K562 (cell line): Measurements from ENCODE around the gene B2M. TPM values are rescaled to one million over a fixed set of nuclear protein-coding genes. Genes with fewer than 3 reads are reported as not detected.

Experiments used
- BRD9 ChIP-seq: fragments of 450-650 bp; IDR thresholded peaks from 2 replicates; pipeline ENCODE4 v1.6.1; 2018; ENCODE audit warnings: low read depth; ENCODE audit not compliant: partially characterized antibody
- FOXP1 ChIP-seq: sonication (generic); formaldehyde crosslinking; IDR thresholded peaks from 2 replicates; pipeline ENCODE4 v1.8.0; 2022; ENCODE audit warnings: mild to moderate bottlenecking, missing genetic modification reagents
- HMGXB4 ChIP-seq: sonication (generic); formaldehyde crosslinking; IDR thresholded peaks from 2 replicates; pipeline ENCODE4 v1.8.1; 2023; ENCODE audit warnings: mild to moderate bottlenecking, missing genetic modification reagents
- NKRF ChIP-seq: fragments of 450-650 bp; IDR thresholded peaks from 2 replicates; pipeline ENCODE4 v1.6.1; 2016; ENCODE audit warnings: borderline replicate concordance
- POLR2G ChIP-seq: fragments of 200-400 bp; formaldehyde crosslinking; IDR thresholded peaks from 2 replicates; pipeline ENCODE4 v1.6.1; 2017; ENCODE audit warnings: low read depth, mild to moderate bottlenecking, antibody characterized with exemption, low read length, moderate library complexity
- PREB ChIP-seq: sonication (generic); formaldehyde crosslinking; IDR thresholded peaks from 2 replicates; pipeline ENCODE4 v1.8.1; 2023; ENCODE audit warnings: mild to moderate bottlenecking, missing genetic modification reagents
- RBM22 ChIP-seq: fragments of 200-400 bp; formaldehyde crosslinking; IDR thresholded peaks from 2 replicates; pipeline ENCODE4 v1.6.1; 2018; ENCODE audit warnings: low read length, low read depth; ENCODE audit not compliant: poor library complexity, severe bottlenecking
- SIN3A ChIP-seq, 2 experiments: fragments of 150-350 bp in 1 of 2; IDR thresholded peaks; 2 replicates each; pipeline ENCODE4 v1.6.1; 2011 to 2016; ENCODE audit warnings: borderline replicate concordance in 2 of 2, low read depth in 2 of 2, low read length in 2 of 2, mild to moderate bottlenecking in 2 of 2, moderate library complexity in 2 of 2; ENCODE audit not compliant: control insufficient read depth in 1 of 2
- SREBF2 ChIP-seq: sonication (generic); formaldehyde crosslinking; IDR thresholded peaks from 2 replicates; pipeline ENCODE4 v1.4.0; 2020; ENCODE audit warnings: mild to moderate bottlenecking, missing genetic modification reagents
- ZFX ChIP-seq: sonication (generic); formaldehyde crosslinking; IDR thresholded peaks from 2 replicates; pipeline ENCODE4 v1.8.0; 2022; ENCODE audit warnings: mild to moderate bottlenecking, missing genetic modification reagents, moderate library complexity
- polyA plus RNA-seq, 8 experiments: library from polyadenylated mRNA; depleted of rRNA in 4 of 8; stranded (reverse) in 5 of 8; unstranded in 3 of 8; fragments of >200 nt; fragmentation: Nextera tagmentation in 2 of 8; fragmentation: Illumina TruSeq in 1 of 8; extraction: Ambion mirVana in 2 of 8; extraction: Trizol in 1 of 8; gene quantifications; 2 replicates each; pipeline versions ENCODE4 v1.2.1 to v1.2.3, GENCODE V29; 2011 to 2014; ENCODE audit warnings: inconsistent platforms in 1 of 8, missing spikeins in 1 of 8
- total RNA-seq, 7 experiments: library from RNA; depleted of rRNA in 6 of 7; stranded (reverse); fragments of >200 nt in 6 of 7; fragmentation: Illumina TruSeq in 2 of 7; extraction: Trizol in 2 of 7; gene quantifications; 2 replicates each; pipeline versions ENCODE4 v1.2.1 to v1.2.3, GENCODE V29; 2011 to 2021; ENCODE audit warnings: low replicate concordance in 1 of 7
- TF ChIP-seq, protein P1 (sequence below): fragments of 200-800 bp; sonication (Bioruptor generic); IDR thresholded peaks from 2 replicates; pipeline ENCODE4 v1.6.1; 2016; ENCODE audit warnings: missing genetic modification characterization, missing compliant biosample characterization
- TF ChIP-seq, protein P2 (sequence below): sonication (generic); formaldehyde crosslinking; IDR thresholded peaks from 2 replicates; pipeline ENCODE4 v1.8.0; 2022; ENCODE audit warnings: mild to moderate bottlenecking, missing genetic modification reagents
- TF ChIP-seq, protein P3 (sequence below): sonication (generic); formaldehyde crosslinking; IDR thresholded peaks from 2 replicates; pipeline ENCODE4 v1.8.1; 2023; ENCODE audit warnings: mild to moderate bottlenecking, missing genetic modification reagents, moderate library complexity

B2M gene
- total and polyA plus RNA-seq, 9 of the 15 experiments (the other 6 are each of a cell fraction or from before 2014, with no cell fraction given): 460 to 3,138 (median 1,032) TPM

- TF ChIP-seq ZFX: peak; percentile 63
- TF ChIP-seq, protein P1, sequence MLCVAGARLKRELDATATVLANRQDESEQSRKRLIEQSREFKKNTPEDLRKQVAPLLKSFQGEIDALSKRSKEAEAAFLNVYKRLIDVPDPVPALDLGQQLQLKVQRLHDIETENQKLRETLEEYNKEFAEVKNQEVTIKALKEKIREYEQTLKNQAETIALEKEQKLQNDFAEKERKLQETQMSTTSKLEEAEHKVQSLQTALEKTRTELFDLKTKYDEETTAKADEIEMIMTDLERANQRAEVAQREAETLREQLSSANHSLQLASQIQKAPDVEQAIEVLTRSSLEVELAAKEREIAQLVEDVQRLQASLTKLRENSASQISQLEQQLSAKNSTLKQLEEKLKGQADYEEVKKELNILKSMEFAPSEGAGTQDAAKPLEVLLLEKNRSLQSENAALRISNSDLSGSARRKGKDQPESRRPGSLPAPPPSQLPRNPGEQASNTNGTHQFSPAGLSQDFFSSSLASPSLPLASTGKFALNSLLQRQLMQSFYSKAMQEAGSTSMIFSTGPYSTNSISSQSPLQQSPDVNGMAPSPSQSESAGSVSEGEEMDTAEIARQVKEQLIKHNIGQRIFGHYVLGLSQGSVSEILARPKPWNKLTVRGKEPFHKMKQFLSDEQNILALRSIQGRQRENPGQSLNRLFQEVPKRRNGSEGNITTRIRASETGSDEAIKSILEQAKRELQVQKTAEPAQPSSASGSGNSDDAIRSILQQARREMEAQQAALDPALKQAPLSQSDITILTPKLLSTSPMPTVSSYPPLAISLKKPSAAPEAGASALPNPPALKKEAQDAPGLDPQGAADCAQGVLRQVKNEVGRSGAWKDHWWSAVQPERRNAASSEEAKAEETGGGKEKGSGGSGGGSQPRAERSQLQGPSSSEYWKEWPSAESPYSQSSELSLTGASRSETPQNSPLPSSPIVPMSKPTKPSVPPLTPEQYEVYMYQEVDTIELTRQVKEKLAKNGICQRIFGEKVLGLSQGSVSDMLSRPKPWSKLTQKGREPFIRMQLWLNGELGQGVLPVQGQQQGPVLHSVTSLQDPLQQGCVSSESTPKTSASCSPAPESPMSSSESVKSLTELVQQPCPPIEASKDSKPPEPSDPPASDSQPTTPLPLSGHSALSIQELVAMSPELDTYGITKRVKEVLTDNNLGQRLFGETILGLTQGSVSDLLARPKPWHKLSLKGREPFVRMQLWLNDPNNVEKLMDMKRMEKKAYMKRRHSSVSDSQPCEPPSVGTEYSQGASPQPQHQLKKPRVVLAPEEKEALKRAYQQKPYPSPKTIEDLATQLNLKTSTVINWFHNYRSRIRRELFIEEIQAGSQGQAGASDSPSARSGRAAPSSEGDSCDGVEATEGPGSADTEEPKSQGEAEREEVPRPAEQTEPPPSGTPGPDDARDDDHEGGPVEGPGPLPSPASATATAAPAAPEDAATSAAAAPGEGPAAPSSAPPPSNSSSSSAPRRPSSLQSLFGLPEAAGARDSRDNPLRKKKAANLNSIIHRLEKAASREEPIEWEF (CRISPR knock-in tag): no peak
- no peak for TF ChIP-seq SREBF2
- TF ChIP-seq HMGXB4 (CRISPR knock-in tag): peak; percentile 79
- peak; percentile 91 for TF ChIP-seq RBM22
- 0 out of 4 replicates have a peak, but pooled peaks of 1 of the 2 experiments have one; percentile 59 for TF ChIP-seq SIN3A (IDR thresholded peaks at IDR 0.05; ENCODE audit: borderline replicate concordance in 2 of 2, control insufficient read depth in 1 of 2, low read depth in 2 of 2, low read length in 2 of 2)
- peak; percentile 14; the same call in 1 of the 2 replicates for TF ChIP-seq PREB
- TF ChIP-seq, protein P2, sequence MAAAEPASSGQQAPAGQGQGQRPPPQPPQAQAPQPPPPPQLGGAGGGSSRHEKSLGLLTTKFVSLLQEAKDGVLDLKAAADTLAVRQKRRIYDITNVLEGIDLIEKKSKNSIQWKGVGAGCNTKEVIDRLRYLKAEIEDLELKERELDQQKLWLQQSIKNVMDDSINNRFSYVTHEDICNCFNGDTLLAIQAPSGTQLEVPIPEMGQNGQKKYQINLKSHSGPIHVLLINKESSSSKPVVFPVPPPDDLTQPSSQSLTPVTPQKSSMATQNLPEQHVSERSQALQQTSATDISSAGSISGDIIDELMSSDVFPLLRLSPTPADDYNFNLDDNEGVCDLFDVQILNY (CRISPR knock-in tag): 0 out of 2 replicates have a peak, but pooled peaks have one; percentile 18
- TF ChIP-seq FOXP1: no peak; the same call in 1 of the 2 replicates
- TF ChIP-seq POLR2G: peak; percentile 93
- TF ChIP-seq BRD9: peak; percentile 47
- TF ChIP-seq, protein P3, sequence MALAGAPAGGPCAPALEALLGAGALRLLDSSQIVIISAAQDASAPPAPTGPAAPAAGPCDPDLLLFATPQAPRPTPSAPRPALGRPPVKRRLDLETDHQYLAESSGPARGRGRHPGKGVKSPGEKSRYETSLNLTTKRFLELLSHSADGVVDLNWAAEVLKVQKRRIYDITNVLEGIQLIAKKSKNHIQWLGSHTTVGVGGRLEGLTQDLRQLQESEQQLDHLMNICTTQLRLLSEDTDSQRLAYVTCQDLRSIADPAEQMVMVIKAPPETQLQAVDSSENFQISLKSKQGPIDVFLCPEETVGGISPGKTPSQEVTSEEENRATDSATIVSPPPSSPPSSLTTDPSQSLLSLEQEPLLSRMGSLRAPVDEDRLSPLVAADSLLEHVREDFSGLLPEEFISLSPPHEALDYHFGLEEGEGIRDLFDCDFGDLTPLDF: no peak; the same call in 1 of the 2 replicates
- TF ChIP-seq NKRF: peak; percentile 55
Observed at GRCh38 chr15:44711743-44712345, 527 bp downstream of the B2M start (continued).
